Vagina (tissue), 2 donors: ENCODE measurements around the gene DGKQ. TPM values are rescaled to one million over a fixed set of nuclear protein-coding genes. Genes with fewer than 3 reads are reported as not detected.
A peak's percentile ranks its signal among the peaks of the same experiment; 100 is the strongest.

ENCODE experiments used
- DNase-seq, 2 donors: peaks; one replicate each; pipeline ENCODE4 v3.0.0-alpha.2; 2017; ENCODE audit errors: extremely low spot score in 2 of 2
- H3K27ac ChIP-seq: fragments of 200-600 bp; sonication (generic); one replicate; pipeline ENCODE4 v1.5.1; 2019
- H3K27me3 ChIP-seq: fragments of 200-600 bp; sonication (generic); one replicate; pipeline ENCODE4 v1.5.1; 2019
- H3K36me3 ChIP-seq, 2 donors: fragments of 200-600 bp; sonication (generic); one replicate each; pipeline ENCODE4 v1.5.1; 2017 to 2019
- H3K4me1 ChIP-seq: fragments of 200-600 bp; sonication (generic); one replicate; pipeline ENCODE4 v1.5.1; 2019
- H3K4me3 ChIP-seq, 2 donors: fragments of 200-600 bp; sonication (generic); 1 replicate in 1 of 2; 2 replicates in 1 of 2; pipeline ENCODE4 v1.5.1; 2016 to 2019
- H3K9me3 ChIP-seq: fragments of 200-600 bp; sonication (generic); one replicate; pipeline ENCODE4 v1.5.1; 2019
- POLR2A ChIP-seq, 2 donors: fragments of 450-650 bp; IDR thresholded peaks; one replicate each; pipeline ENCODE4 v1.6.1; 2017; ENCODE audit warnings: antibody characterized with exemption in 2 of 2, mild to moderate bottlenecking in 2 of 2, moderate library complexity in 2 of 2
- POLR2AphosphoS5 ChIP-seq, 2 donors: sonication (generic); formaldehyde crosslinking; IDR thresholded peaks; one replicate each; pipeline ENCODE4 v1.9.0; 2017; ENCODE audit warnings: antibody characterized with exemption in 2 of 2, mild to moderate bottlenecking in 2 of 2, low read depth in 1 of 2; ENCODE audit not compliant: insufficient read depth in 1 of 2
- intact Hi-C: fragments of 100-400 bp; cut with DNase I; formaldehyde crosslinking; loops from one replicate; pipeline ENCODE4 v1.15.1; 2023
- total RNA-seq: library from RNA; depleted of rRNA; stranded (reverse); fragments of >200 nt; gene quantifications from one replicate; pipeline ENCODE4 v1.2.3, GENCODE V29; 2016
- TF ChIP-seq, protein P1 (sequence below), 3 experiments: fragments of 450-650 bp in 2 of 3; fragments of 200-600 bp in 1 of 3; sonication (generic) in 1 of 3; IDR thresholded peaks; one replicate each; pipeline ENCODE4 v1.5.1; 2017 to 2019; ENCODE audit warnings: antibody characterized with exemption in 3 of 3, mild to moderate bottlenecking in 2 of 3, moderate library complexity in 2 of 3

The DGKQ gene
- total RNA-seq, 1 donor from 2014 or later: 16.2 TPM

DNA sequence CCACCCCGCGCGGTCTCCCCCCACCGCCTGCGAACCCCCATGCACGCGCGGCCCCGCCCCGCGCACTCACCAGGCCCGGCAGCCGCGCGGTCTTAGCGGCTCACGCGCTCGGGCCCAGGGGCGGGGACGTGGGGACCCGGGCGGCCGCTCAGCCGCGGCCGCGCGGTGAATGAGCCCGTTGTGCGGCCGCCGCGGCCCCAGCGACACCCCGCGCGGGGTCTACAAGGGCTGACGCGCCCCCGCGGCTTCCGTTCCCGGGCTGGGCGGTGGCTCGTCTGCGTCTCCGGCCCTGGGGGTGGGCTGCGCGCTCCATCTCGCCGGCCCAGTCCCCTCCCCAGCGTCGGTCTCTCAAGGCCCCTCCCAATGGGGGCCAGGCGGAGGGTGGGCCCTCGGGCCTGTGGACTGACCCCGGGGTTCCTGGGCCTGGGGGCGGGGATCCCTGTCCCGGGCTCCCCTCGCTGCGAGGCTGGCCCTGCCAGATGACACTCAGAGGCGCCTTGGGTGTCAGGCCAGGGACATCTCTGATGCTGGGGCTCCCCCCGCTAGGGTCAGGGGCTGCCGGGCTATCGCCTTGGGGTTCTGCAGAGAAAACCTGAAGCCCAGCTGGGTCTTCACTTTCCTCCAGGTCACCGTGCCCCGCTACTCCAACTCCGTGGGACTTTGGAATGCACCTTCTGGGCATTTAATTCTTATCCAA, 24.2 kb upstream of the DGKQ start:
- no peak overlapping the region for H3K27ac ChIP-seq
- H3K9me3 ChIP-seq: no peaks in the 10 kb centered on the region
- no peak for DNase-seq
- intact Hi-C loops: no loop called here
- peaks cover 10% of the 10 kb centered on the region for H3K27me3 ChIP-seq
- peaks cover 24% of the 10 kb centered on the region for H3K4me1 ChIP-seq
- H3K4me3 ChIP-seq: peak overlapping the region; percentile 23 to 44
- TF ChIP-seq, protein P1, sequence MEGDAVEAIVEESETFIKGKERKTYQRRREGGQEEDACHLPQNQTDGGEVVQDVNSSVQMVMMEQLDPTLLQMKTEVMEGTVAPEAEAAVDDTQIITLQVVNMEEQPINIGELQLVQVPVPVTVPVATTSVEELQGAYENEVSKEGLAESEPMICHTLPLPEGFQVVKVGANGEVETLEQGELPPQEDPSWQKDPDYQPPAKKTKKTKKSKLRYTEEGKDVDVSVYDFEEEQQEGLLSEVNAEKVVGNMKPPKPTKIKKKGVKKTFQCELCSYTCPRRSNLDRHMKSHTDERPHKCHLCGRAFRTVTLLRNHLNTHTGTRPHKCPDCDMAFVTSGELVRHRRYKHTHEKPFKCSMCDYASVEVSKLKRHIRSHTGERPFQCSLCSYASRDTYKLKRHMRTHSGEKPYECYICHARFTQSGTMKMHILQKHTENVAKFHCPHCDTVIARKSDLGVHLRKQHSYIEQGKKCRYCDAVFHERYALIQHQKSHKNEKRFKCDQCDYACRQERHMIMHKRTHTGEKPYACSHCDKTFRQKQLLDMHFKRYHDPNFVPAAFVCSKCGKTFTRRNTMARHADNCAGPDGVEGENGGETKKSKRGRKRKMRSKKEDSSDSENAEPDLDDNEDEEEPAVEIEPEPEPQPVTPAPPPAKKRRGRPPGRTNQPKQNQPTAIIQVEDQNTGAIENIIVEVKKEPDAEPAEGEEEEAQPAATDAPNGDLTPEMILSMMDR (IDR thresholded peaks at IDR 0.05): no peak
- TF ChIP-seq POLR2AphosphoS5 (IDR thresholded peaks at IDR 0.05; ENCODE audit: insufficient read depth in 1 of 2, low read depth in 1 of 2) (no peak), POLR2A (IDR thresholded peaks at IDR 0.05) (no peak)
- H3K36me3 ChIP-seq: no peaks in the 10 kb centered on the region

DNA sequence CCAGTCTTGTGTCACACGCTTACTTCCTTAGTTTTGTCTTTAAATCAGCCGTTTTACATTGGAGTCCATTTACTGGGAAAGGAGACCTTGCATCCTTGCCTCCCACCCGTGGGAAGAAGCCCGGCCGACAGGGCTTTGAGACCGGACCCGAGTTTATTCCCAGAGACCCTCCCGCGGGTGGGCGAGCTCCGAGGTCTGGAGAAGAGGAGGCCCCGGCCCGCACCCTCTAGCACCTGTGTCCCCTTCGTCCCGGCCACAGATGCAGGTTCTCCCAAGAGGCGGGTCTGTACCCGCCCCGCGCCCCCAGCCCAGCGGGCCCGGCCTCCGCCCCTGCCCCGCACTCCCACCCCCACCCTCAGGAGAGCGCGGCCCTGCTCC, 23.6 kb upstream of the DGKQ start:
- Histone ChIP-seq H3K27ac (no peak overlapping the region), H3K36me3 (no peaks in the 10 kb centered on the region), H3K4me1 (peaks cover 19% of the 10 kb centered on the region), H3K4me3 (peak overlapping the region; percentile 23 to 44), H3K27me3 (peaks cover 4% of the 10 kb centered on the region), H3K9me3 (no peaks in the 10 kb centered on the region)
- intact Hi-C loops: no loop called here
- TF ChIP-seq POLR2A (IDR thresholded peaks at IDR 0.05) (no peak), POLR2AphosphoS5 (IDR thresholded peaks at IDR 0.05; ENCODE audit: insufficient read depth in 1 of 2, low read depth in 1 of 2) (no peak)
- TF ChIP-seq, protein P1 (IDR thresholded peaks at IDR 0.05): no peak
- DNase-seq: no peak

DNA sequence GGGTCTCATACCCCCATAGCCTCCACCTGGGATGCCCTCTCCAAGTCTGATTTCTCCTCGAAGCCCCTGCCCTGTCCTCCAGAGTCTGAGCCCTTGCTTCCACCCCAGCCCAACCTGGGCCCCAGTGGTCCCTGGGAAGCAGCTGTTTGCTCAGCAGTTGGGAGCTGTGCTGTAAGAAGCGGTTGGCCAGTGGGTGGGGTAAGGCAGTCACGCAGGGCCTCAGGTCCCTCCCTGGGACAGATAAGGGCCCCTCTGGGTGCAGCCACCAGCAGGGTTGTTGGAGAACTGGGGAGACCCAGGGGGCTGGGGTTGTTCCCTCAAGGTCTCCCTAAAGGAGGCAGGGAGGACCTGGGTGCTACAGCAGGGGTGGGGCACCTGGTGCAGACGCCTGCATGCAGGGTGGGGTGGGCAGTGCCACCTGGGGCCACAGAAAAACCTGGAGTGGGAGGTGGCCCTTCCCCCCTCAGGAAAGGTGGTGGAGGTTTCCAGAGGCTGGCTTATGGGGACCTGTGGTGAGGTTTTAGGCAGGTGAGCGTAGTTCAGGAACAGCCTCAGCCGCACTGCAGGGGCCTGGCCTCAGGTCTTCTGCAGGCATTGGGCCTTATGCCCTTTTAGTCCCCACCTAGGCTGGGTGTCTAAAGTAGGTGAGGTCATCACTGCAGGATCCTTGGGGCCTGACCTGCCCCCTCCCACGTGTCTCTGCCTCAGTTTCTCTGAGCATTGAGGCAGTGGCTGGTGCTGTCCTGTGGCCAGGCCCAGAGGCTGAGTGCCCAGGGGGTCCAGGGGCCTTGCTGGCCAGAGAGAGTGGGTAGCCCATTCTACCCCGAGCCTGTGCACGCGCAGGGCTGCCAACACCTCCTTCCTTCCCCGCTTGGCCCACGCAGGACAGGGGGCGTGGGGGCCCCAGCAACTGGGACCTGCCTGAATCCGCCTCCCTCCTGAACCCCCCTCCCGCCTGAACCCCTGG, 22.9 kb upstream of the DGKQ start:
- H3K36me3 ChIP-seq: no peaks in the 10 kb centered on the region
- H3K27me3 ChIP-seq: no peaks in the 10 kb centered on the region
- DNase-seq: no peak
- no peak overlapping the region for H3K4me3 ChIP-seq
- intact Hi-C loops: no loop called here
- no peaks in the 10 kb centered on the region for H3K9me3 ChIP-seq
- H3K27ac ChIP-seq: no peak overlapping the region
- peaks cover 16% of the 10 kb centered on the region for H3K4me1 ChIP-seq
- TF ChIP-seq, protein P1 (IDR thresholded peaks at IDR 0.05): no peak
- TF ChIP-seq POLR2AphosphoS5 (IDR thresholded peaks at IDR 0.05; ENCODE audit: insufficient read depth in 1 of 2, low read depth in 1 of 2) (no peak), POLR2A (IDR thresholded peaks at IDR 0.05) (no peak)

DNA sequence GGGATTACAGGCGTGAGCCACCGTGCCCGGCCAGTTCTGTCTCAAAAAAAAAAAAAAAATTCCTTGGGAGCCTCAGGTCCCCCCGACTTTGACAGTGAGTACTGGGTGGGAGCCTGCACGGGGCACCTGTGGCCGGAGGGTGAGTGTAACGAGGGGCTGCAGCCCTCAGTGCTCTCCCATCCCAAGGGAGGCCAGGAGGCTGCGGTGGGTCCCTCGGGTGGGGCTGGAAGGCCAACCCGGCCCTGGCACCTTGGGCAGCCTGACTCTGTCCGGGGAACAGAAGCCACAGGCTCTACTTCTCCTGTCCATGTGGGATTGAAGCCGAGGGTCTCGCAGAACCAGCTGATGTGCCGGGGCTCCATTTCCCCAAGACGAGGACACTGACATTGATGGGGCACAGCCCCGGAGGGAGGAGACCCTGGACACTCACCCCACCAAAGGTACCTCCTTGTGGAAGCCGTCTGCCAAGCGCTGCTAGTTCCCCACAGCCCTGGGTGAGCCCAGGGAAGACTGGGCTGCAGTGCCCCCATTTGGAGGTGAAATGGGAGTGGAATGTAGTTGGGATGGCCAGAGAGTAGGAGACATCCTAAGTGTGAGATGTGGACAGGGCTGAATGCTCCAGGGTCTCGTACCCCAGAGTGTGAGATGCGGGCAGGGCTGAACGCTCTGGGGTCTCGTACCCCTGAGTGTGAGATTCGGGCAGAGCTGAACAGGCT, 22.1 kb upstream of the DGKQ start:
- no peak for DNase-seq
- TF ChIP-seq POLR2A (IDR thresholded peaks at IDR 0.05): no peak
- TF ChIP-seq, protein P1 (IDR thresholded peaks at IDR 0.05): no peak
- no peak for TF ChIP-seq POLR2AphosphoS5 (IDR thresholded peaks at IDR 0.05; ENCODE audit: insufficient read depth in 1 of 2, low read depth in 1 of 2)
- intact Hi-C loops: no loop called here
- Histone ChIP-seq H3K36me3 (no peaks in the 10 kb centered on the region), H3K27ac (no peak overlapping the region), H3K27me3 (no peaks in the 10 kb centered on the region), H3K9me3 (no peaks in the 10 kb centered on the region), H3K4me3 (no peak overlapping the region), H3K4me1 (peaks cover 16% of the 10 kb centered on the region)
